Activated naive CD4-positive, alpha-beta T cell treated with anti-CD3 and anti-CD28 coated beads, Interleukin-2, amount 10 ng/mL, durations not matched to agents 7 days and 5 days (primary cell): ENCODE measurements around the gene CTAGE8.
"Not testable (repeated sequence)": the region's sequence is repeated elsewhere in the genome, so short reads cannot be mapped to it uniquely, and the experiment has no call there.

Source experiments
- CTCF ChIA-PET: fragments of 350-600 bp; sonication (Branson Sonifier 250); formaldehyde crosslinking; loops from one replicate; lab custom pipeline; 2021; ENCODE audit warnings: antibody characterized with exemption; lab: Charles Lee
- DNase-seq: peaks from one replicate; pipeline ENCODE4 v3.0.0-alpha.2; 2020
- H3K27ac Mint-ChIP-seq: one replicate; pipeline ENCODE4 v1.8.0; 2021; ENCODE audit warnings: mild to moderate bottlenecking, moderate library complexity, mixed read lengths
- H3K27me3 Mint-ChIP-seq: one replicate; pipeline ENCODE4 v1.8.0; 2021; ENCODE audit warnings: mild to moderate bottlenecking, mixed read lengths
- H3K36me3 Mint-ChIP-seq: one replicate; pipeline ENCODE4 v1.8.0; 2021; ENCODE audit warnings: mixed read lengths
- H3K4me1 Mint-ChIP-seq: one replicate; pipeline ENCODE4 v1.8.0; 2021; ENCODE audit warnings: mixed read lengths
- H3K4me3 Mint-ChIP-seq: one replicate; pipeline ENCODE4 v1.8.0; 2021; ENCODE audit warnings: mild to moderate bottlenecking, moderate library complexity, mixed read lengths
- H3K9me3 Mint-ChIP-seq: one replicate; pipeline ENCODE4 v1.8.0; 2021; ENCODE audit warnings: mixed read lengths

Gene CTAGE8

GRCh38 chr7:144269188-144269587 is at the start of gene CTAGE8:
TSS of gene CTAGE8 (minus strand) at chr7:144269288. CDS start at chr7:144269250, 38 bp downstream.
- H3K27me3 Mint-ChIP-seq, DNase-seq, H3K4me1 Mint-ChIP-seq, CTCF ChIA-PET, H3K4me3 Mint-ChIP-seq, H3K36me3 Mint-ChIP-seq, H3K27ac Mint-ChIP-seq, H3K9me3 Mint-ChIP-seq: not testable (repeated sequence)

- DNase-seq, CTCF ChIA-PET, H3K27me3 Mint-ChIP-seq, H3K4me3 Mint-ChIP-seq, H3K36me3 Mint-ChIP-seq, H3K9me3 Mint-ChIP-seq, H3K27ac Mint-ChIP-seq, H3K4me1 Mint-ChIP-seq: not testable (repeated sequence)
Observed at GRCh38 chr7:144317537-144317936, 48.4 kb upstream of the CTAGE8 start.

- H3K4me3 Mint-ChIP-seq, H3K4me1 Mint-ChIP-seq, CTCF ChIA-PET, H3K27me3 Mint-ChIP-seq, H3K9me3 Mint-ChIP-seq, H3K27ac Mint-ChIP-seq, H3K36me3 Mint-ChIP-seq, DNase-seq: not testable (repeated sequence)
Observed at GRCh38 chr7:144311872-144312469, 42.9 kb upstream of the CTAGE8 start, which contains the start of gene OR2A1. TSS of gene OR2A1 (plus strand) at chr7:144312419. CDS start at chr7:144318125, 5,706 bp downstream.

GRCh38 chr7:144311218-144311617 is 42.1 kb upstream of the CTAGE8 start:
- H3K4me1 Mint-ChIP-seq = not testable (repeated sequence)

GRCh38 chr7:144309702-144310101 is 40.6 kb upstream of the CTAGE8 start:
- H3K36me3 Mint-ChIP-seq, DNase-seq, H3K9me3 Mint-ChIP-seq, H3K27me3 Mint-ChIP-seq, CTCF ChIA-PET, H3K4me3 Mint-ChIP-seq, H3K27ac Mint-ChIP-seq, H3K4me1 Mint-ChIP-seq: not testable (repeated sequence)

More at GRCh38 chr7:144311218-144311617, 42.1 kb upstream of the CTAGE8 start:
- H3K27ac Mint-ChIP-seq, H3K9me3 Mint-ChIP-seq, H3K36me3 Mint-ChIP-seq, CTCF ChIA-PET, H3K27me3 Mint-ChIP-seq, DNase-seq, H3K4me3 Mint-ChIP-seq: not testable (repeated sequence)

- CTCF ChIA-PET, H3K4me1 Mint-ChIP-seq, H3K27me3 Mint-ChIP-seq, H3K36me3 Mint-ChIP-seq, DNase-seq, H3K27ac Mint-ChIP-seq, H3K9me3 Mint-ChIP-seq, H3K4me3 Mint-ChIP-seq: not testable (repeated sequence)
Observed at GRCh38 chr7:144305156-144305555, 36.1 kb upstream of the CTAGE8 start.

GRCh38 chr7:144303607-144304006 is 34.5 kb upstream of the CTAGE8 start:
- H3K4me3 Mint-ChIP-seq, H3K27ac Mint-ChIP-seq, H3K4me1 Mint-ChIP-seq, H3K36me3 Mint-ChIP-seq, CTCF ChIA-PET, H3K27me3 Mint-ChIP-seq, H3K9me3 Mint-ChIP-seq, DNase-seq: not testable (repeated sequence)

- H3K9me3 Mint-ChIP-seq, H3K36me3 Mint-ChIP-seq, DNase-seq, H3K4me1 Mint-ChIP-seq, H3K27ac Mint-ChIP-seq, H3K4me3 Mint-ChIP-seq, CTCF ChIA-PET, H3K27me3 Mint-ChIP-seq: not testable (repeated sequence)
Observed at GRCh38 chr7:144302578-144303303, 33.7 kb upstream of the CTAGE8 start.

GRCh38 chr7:144293794-144294499 is 24.9 kb upstream of the CTAGE8 start:
- H3K27ac Mint-ChIP-seq, H3K27me3 Mint-ChIP-seq, CTCF ChIA-PET, H3K4me1 Mint-ChIP-seq, H3K9me3 Mint-ChIP-seq, H3K4me3 Mint-ChIP-seq, H3K36me3 Mint-ChIP-seq: not testable (repeated sequence)
- DNase-seq = peak; percentile 51

- CTCF ChIA-PET = not testable (repeated sequence)
- peak; percentile 20 for DNase-seq
Observed at GRCh38 chr7:144292384-144293161, 23.5 kb upstream of the CTAGE8 start.

GRCh38 chr7:144291607-144292006 is 22.5 kb upstream of the CTAGE8 start:
- H3K9me3 Mint-ChIP-seq, H3K4me1 Mint-ChIP-seq, H3K27ac Mint-ChIP-seq, H3K36me3 Mint-ChIP-seq, H3K27me3 Mint-ChIP-seq, CTCF ChIA-PET, H3K4me3 Mint-ChIP-seq: not testable (repeated sequence)
- peak; percentile 22 for DNase-seq

More at GRCh38 chr7:144292384-144293161, 23.5 kb upstream of the CTAGE8 start:
- H3K27ac Mint-ChIP-seq, H3K9me3 Mint-ChIP-seq, H3K36me3 Mint-ChIP-seq, H3K4me1 Mint-ChIP-seq, H3K27me3 Mint-ChIP-seq, H3K4me3 Mint-ChIP-seq: not testable (repeated sequence)

- H3K4me1 Mint-ChIP-seq, DNase-seq, H3K27ac Mint-ChIP-seq, CTCF ChIA-PET, H3K36me3 Mint-ChIP-seq, H3K9me3 Mint-ChIP-seq, H3K4me3 Mint-ChIP-seq, H3K27me3 Mint-ChIP-seq: not testable (repeated sequence)
Observed at GRCh38 chr7:144287171-144287784, 18.2 kb upstream of the CTAGE8 start.

- H3K4me1 Mint-ChIP-seq, H3K27ac Mint-ChIP-seq, DNase-seq, CTCF ChIA-PET, H3K27me3 Mint-ChIP-seq, H3K4me3 Mint-ChIP-seq, H3K36me3 Mint-ChIP-seq, H3K9me3 Mint-ChIP-seq: not testable (repeated sequence)
Observed at GRCh38 chr7:144283716-144284115, 14.6 kb upstream of the CTAGE8 start.

GRCh38 chr7:144282490-144282889 is 13.4 kb upstream of the CTAGE8 start:
- DNase-seq, H3K27me3 Mint-ChIP-seq, H3K4me3 Mint-ChIP-seq, H3K9me3 Mint-ChIP-seq, H3K27ac Mint-ChIP-seq, CTCF ChIA-PET, H3K36me3 Mint-ChIP-seq, H3K4me1 Mint-ChIP-seq: not testable (repeated sequence)
